Activated CD8-positive, alpha-beta memory T cell treated with anti-CD3 and anti-CD28 coated beads, Interleukin-2, amount 50 U/mL, for 48 hours (primary cell): Measurements from ENCODE around the gene SORL1-AS1.
A peak's percentile ranks its signal among the peaks of the same experiment; 100 is the strongest.

ENCODE experiments used
- DNase-seq: peaks from one replicate; pipeline ENCODE4 v3.0.0-alpha.2; 2020

SORL1-AS1 gene

DNA sequence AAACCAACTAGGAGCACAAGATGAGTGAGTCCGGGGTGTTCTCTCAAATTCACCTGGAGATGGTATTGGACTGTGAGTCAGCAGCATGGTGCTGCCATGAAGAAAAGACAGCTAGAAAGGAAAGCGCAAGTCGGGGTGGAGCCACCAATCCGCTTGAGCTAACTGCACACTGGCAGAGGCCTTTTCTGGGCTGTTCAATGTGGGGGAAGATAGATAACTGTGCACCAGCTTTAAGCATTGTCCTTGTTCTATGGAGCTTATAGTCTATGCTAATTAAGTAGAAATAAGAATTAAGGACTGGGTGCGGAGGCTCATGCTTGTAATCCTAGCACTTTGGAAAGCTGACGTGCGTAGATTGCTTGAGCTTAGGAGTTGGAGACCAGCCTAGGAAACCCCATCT is 21.9 kb upstream of the SORL1-AS1 start:
- DNase-seq: no peak

DNA sequence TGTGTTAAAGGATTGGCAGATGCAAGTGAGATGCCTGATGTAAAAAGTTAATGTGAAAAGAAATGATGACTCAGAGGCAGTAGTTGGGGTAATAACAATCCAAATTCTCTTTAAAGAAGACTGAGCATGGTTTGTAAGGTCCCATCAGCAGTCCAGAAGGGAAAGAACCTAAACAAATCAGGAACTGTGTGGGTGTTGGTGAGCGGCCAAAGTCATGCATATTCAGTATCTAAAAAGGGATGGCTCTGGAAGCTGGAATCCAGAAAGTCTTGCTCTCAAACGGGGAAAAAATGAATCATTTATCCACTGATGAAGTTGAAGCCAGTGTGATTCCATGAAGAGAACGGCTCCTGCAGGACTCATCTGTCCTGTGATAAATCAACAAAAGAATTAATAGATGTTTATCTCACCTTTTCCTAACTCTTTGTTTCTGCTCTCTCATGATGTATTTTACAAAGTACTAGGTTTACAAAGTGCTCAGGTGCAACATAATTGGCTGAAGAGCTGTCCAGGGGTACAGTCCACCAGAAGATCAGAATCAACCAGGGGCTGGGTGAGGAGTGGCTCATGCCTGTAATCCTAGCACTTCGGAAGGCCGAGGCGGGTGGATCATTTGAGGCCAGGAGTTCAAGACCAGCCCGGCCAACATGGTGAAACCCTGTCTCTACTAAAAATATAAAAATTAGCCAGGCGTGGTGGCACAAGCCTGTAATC is 20.5 kb upstream of the SORL1-AS1 start:
- DNase-seq: no peak

DNA sequence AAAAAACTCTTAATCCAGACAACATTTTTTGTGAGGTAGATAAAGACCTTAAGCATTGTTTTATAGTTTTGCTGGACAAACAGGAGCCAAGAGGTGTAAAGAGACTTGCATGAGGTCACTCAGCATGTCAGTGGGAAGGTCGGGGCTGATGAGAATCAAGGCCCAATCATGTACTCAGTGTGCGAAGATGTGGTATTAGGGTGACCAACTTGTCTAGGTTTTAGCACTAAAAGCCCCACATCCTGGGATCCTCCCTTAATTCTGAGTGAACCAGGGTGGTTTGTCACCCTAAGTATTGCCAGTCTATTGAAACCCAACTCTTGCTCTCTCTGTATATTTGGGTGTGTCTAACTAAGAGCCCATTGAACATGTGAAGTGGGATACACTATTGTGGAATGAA is 19.5 kb upstream of the SORL1-AS1 start:
- DNase-seq: no peak

- no peak for DNase-seq
Observed at GRCh38 chr11:121471167-121471566, 18.4 kb upstream of the SORL1-AS1 start.

DNA sequence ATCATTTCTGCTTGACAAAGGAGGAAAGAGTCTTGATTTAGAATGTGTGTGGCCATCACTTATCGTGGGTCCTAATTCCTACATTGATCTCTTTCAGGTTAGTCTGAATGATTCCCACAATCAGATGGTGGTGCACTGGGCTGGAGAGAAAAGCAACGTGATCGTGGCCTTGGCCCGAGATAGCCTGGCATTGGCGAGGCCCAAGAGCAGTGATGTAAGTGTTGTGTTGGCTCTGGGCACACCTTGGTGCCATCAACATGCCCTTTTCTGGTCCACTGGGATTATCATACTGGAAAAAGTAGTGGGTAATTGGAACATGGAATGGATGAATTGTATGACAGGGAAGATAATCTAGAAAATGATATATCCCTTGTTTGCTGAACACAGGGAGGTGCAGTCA is 17.1 kb upstream of the SORL1-AS1 start:
- no peak for DNase-seq

- DNase-seq: peak; percentile 84
Observed at GRCh38 chr11:121467965-121468364, 15.2 kb upstream of the SORL1-AS1 start.

DNA sequence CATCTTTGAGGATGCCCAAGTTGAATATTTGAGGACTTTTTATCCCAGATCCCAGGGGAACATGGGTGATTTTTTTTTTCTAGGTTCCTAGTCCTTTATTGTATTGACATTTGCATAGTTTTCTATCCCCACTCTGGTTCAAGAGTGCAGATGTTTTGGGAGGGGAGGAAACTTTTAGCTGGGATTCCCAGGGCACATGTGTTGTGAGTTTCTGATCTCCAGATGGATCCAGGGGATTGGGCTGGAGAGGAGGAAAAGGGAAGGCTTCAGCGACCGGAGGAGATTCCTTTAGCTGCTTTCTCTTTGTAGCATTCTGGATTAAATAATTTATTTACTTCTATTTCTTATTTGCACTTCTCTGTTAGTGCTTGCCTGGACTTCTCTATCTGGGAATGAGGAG is 14.7 kb upstream of the SORL1-AS1 start:
- no peak for DNase-seq

DNA sequence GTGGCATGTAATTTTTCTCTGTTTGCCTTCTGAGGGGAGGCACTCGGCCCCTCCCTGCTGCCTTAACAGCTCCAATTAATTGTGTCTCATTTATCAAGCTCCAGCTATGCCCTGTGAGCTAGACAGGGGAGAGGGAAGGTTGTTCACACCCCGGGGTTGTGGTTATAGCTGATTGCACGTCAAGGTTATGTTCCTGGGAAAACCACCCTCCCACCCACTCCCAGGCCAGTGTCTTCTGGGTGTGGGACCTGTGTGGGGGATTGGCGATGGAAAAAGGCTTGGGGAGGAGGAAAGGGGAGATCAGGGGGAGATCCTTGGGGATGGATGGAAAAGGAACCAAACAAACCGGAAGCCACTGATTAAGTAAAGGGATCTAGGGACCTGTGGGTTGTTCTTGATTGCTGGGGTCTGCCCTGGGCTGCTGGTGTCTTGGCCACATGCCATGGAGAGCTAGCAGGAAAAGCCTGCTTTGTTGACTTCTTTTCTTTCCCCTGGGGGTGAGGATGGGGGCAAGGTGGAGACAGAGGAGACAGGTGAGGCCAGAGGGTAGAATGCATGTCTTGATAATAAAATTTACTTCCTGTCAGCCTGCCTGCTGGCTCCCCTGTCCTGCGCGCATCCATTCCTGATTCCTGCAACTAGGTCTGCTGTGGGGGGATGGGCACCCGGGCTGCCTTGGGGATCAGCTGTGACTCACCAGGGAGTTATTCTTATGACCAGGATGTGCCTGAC is 13.5 kb upstream of the SORL1-AS1 start:
- peak; percentile 75 for DNase-seq

DNA sequence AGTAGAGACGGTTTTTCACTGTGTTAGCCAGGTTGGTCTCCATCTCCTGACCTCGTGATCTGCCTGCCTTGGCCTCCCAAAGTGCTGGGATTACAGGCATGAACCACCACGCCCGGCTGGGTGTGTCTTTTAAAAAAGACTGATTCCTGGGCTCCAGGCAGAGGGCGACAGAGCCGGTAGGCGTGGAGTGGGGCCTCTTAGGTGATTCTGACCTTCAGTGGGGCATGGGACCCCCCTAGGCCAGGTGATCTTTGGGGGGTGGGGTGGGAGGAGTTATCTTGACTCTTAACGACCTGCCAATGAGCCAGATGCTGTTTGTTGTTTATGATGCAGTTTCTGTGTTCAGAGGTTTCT is 12.9 kb upstream of the SORL1-AS1 start:
- DNase-seq: no peak

DNA sequence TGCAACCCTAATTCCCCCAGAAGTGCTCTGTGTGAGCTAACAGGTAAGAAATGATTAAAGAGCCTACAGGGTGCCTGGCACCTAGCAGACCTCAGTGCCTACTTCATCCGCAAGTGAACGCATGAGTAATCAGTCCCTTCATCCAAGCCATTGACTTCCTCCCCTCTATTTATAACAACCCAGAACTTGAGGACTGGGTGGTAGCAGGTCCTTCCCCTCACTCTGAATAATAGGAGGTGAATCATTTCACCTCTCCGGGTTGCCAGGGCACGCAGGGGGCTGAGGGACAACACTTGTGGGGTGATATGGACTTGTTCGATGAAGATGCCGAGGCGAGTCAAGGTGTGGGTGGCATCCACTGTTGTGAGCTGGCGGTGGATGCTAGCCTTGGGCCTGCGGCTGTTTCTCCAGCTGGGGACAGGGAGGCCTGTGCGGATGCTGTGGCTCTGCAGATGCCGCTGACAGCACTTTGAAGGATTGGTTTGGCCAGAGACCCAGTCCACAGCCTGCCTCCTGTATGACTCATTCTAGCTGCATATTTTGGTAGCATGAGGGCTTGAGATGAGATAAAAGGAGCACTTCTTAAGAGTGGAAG is 11.7 kb upstream of the SORL1-AS1 start:
- DNase-seq: peak; percentile 90

- DNase-seq: no peak
Observed at GRCh38 chr11:121463689-121464335, 11.0 kb upstream of the SORL1-AS1 start.

DNA sequence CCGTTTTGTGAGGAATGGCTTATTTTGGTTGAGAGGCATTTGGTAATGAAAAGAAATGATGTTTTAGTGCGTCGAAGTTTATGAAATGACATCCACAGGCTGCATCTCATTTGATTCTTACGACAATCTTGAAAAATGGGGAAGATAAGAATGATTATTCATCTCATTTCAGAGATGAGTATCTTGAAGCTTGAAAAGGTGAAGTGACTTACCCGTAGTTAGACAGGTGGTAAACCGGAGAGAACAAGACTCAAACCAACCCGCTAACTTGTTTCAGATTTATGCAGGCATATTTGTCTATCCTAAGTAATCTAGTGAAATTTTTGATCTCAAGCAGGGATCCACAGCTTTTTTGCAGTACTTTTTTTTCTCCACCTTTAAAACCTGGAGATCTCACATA is 9.1 kb upstream of the SORL1-AS1 start:
- DNase-seq: no peak

GRCh38 chr11:121460941-121461514 is 8.3 kb upstream of the SORL1-AS1 start:
- no peak for DNase-seq

DNA sequence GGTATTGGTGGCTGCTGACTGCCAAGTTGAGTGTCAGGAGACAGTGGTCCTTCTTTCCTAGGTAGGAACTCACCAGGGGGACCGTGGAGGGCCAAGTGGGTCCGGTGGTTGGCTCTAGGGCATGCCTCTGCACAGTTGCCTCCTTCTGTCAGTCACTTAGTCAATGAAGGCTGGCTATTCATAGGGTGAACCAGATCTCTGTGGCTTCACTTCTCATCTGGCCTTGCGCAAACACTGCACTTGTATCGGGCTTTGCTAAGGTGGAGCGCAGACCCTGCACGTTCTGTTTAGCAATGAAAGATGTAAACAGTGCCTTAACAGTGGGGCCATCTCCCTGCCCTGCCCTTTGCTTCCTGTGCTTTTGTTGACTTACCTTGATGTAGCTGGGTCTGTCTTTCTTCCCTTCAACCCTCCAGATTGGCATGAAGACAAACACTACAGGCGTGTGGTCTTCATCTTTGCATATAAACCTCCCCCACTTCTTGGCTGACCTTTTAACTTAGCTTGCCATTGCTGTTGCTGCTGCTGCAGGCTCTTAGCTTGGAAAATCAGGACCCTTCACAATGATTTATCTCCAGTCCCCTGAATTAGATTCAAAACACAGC is 6.7 kb upstream of the SORL1-AS1 start:
- no peak for DNase-seq

DNA sequence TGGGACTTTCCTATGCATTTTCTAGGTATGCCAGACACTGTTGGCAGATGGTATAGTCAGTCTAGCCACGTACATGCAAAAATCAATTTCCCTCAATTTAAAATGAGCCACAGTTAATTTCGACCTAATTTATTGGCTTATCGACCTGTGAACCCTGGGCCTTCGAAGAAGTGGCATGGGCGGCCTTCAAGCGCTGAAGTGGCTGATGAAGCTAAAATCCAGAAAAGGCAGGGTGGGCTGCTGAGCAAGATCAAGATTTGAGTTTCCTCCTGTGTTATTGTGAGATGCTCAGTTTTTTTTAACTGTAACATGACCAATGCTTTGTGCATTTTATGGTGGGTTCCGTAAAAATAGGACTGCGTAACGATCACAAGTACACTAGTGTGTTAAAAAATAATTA is 5.8 kb upstream of the SORL1-AS1 start:
- DNase-seq: no peak

- DNase-seq: no peak
Observed at GRCh38 chr11:121456816-121457431, 4.2 kb upstream of the SORL1-AS1 start.

GRCh38 chr11:121456151-121456550 is 3.4 kb upstream of the SORL1-AS1 start:
- no peak for DNase-seq

- no peak for DNase-seq
Observed at GRCh38 chr11:121455115-121455514, 2.3 kb upstream of the SORL1-AS1 start.

DNA sequence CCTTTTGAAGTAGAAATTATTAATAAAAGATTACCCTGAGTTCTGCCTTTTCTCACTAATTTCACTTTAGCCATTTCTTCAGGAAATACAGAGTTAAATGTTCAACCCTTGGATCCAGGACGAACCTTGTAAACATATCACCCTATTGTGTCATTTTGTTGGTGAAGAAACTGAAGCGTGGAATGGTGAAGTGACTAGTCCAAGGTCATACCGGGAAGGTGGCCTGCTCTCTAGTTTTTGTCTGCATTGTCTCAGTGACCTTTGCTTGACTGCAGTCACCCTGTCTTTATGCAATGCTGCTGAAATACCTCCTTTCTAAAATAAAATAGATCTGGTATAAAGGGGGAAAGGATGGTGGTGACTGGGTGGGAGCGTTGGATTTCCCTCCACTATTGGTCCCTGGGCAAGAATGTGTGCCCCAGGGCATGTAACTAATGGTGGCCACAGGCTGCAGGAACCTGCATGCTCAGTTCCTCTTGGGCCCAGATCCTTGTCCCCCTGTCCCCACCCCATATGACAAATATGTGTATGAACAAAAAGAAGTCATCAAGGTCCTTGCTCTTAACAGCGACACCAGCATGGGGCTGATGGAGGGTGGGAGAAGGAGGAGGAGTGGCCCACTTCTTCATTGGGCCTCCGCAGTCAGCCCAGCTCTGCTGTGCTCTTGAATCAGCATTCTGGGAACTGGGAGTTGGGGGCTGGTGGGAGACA is 977 bp upstream of the SORL1-AS1 start:
- no peak for DNase-seq

DNA sequence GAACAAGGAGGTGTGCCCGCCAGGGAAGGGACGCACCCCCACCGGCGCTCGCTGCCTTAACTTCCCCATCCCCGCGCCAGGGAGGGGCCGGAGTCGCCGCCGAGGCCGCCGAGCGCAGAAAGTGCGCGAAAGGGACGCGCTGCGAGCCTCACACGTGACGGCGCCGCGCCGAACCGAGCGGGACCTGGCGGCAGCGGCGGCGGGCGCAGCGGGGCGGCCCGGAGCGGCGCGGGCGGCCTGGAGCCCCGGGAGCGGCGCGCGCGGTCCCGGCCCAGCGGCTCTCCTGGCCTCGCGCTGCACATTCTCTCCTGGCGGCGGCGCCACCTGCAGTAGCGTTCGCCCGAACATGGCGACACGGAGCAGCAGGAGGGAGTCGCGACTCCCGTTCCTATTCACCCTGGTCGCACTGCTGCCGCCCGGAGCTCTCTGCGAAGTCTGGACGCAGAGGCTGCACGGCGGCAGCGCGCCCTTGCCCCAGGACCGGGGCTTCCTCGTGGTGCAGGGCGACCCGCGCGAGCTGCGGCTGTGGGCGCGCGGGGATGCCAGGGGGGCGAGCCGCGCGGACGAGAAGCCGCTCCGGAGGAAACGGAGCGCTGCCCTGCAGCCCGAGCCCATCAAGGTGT is 670 bp downstream of the SORL1-AS1 start, which contains the start of gene SORL1:
Gene SORL1, plus strand, starts transcription at position 329 of the 623 bp plus-strand sequence. Its CDS starts 18 bp downstream, at position 347.
- peak; percentile 86 for DNase-seq
